GM21390 (cell line): Measurements from ENCODE around the gene SLC26A1.
"Not testable (repeated sequence)": the region's sequence is repeated elsewhere in the genome, so short reads cannot be mapped to it uniquely, and the experiment has no call there.

ENCODE experiments used
- ATAC-seq: cut with Tn5 transposase; IDR thresholded peaks from one replicate; pipeline ENCODE4 v1.9.1; 2021; ENCODE audit not compliant: unreplicated experiment

The SLC26A1 gene

DNA sequence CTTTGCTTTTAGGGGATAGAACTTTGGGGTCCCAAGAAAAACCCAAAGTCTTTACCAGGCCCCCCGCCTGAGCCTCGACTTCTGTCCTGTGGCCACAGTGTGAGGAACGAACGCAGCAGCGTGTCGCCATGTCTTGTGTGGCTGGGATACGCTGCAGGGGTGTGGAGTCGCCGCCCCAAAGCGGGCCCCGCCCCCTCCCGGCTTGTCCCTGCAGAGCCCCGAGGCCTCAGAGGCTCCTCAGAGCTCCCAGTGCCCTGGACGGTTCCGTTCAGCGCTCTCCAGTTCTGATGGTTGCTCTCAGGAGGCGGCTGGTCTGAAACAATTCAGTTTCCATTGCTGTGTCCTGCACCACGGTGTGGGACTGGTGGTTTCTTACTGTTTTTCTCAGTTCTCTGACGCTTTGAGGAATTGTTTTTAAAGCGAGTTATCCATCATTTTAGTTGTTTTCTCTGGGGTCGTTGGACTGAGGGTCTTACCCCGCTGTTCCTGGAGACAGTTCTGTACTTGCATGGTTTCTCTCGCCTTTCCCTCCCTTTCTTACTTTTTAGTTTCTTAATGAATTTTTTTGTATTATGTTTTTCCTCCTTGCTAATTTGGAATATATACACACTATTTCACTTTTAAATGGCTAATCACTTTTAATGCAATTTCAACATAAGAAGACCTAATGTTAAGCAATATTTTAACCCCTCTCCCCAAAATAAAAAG is 7.9 kb downstream of the SLC26A1 start:
- no peak for ATAC-seq

DNA sequence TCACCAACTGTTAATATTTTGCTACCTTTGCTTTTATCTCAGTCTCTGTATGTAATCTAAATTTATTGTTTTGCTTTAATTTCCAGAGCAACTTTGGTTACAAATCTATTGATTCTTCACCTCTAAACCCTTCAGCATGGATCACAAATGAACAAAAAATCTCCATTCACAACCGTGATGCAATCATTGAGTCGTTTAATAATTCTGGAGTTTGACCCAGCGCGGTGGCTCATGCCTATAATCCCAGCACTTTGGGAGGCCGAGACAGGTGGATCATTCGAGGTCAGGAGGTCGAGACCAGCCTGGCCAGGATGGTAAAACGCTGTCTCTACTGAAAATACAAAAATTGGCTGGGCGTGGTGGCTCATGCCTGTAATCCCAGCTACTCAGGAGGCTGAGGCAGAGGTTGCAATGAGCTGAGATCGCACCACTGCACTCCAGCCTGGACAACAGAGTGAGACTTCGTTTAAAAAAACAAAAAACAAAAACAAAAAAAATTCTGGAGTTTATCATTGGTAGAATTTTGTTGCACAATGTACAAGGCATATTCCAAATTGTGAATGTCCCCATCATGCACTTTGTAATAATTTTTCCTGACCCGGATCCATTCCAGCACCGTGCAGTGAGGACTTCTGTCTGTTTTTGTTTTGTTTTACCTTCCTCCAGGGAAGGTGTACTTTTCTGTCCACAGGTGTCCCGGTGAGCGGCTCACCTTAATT is 8.7 kb downstream of the SLC26A1 start:
- ATAC-seq: no peak

DNA sequence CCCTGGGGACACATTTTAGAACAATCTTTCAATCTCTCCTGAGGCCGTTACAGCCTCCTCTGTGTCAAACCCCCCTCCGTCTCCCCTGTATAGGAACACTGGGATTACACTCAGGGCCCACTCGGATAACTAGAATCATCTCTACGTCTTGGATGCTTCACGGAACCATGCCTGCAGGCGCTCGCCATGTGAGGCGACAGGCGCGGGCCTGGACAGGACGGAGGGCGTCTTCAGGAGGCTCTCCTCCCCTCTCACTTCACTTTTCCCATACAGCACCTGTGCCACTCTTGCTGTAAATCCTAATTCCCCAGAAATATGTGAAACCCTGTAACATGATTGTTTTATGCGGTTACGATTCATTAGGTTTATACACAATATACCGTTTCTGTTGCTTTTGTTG is 10.4 kb downstream of the SLC26A1 start:
- ATAC-seq: no peak

DNA sequence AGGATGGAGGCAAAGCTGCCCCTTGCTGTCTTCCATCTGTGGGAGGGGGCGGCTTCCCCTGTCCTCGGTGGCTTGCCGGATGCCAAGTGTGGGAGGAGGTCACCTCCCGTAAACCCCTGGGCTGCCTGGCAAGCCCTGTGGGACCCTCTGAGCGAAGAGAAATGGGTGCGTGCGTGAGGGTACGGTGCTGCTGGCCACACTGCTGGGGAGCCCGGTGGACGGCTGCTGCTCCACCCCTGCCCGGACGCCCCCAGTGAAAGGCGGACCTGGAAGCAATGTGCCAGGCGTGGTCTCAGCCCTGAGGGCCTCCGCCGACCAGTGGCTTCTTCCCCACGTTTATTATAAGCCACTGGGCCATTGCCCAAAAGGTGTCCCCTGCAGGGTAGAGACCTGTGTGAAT is 10.9 kb downstream of the SLC26A1 start:
- no peak for ATAC-seq

DNA sequence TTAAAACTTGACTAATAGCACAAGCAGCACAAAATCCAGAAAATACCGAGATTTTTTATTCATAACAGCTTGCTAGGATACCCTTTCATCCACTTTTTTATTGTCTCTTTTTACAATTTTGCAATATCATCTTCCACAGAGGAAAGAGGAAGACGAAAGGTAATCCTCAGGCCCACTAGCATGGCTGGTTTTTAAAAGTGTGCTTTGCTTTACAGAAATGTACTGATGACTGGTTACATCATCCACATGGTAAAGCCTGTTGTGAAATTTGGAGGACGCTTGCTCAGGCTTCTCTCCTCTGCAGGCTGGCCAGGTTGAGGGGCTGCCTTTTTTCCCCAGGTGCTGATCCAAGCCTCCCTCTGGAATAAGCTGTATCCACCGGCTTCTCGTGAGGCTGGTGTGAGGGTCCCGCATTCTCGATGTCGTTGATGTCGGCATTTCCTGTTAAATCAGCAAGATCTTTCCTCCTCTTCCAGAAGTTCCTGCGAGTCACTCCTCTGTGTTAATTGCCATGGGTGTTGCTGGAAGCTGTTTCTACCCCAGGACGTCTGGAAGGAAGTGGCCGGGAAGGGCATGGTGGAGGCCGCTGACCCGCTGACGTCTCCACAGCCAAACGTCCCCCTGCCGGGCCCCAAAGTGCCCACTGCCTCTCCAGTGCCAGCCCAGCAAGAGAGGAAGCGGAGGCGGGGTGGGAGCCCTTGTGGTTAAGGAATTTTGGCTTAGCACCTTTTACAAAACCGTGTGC is 14.1 kb downstream of the SLC26A1 start:
- ATAC-seq: no peak

DNA sequence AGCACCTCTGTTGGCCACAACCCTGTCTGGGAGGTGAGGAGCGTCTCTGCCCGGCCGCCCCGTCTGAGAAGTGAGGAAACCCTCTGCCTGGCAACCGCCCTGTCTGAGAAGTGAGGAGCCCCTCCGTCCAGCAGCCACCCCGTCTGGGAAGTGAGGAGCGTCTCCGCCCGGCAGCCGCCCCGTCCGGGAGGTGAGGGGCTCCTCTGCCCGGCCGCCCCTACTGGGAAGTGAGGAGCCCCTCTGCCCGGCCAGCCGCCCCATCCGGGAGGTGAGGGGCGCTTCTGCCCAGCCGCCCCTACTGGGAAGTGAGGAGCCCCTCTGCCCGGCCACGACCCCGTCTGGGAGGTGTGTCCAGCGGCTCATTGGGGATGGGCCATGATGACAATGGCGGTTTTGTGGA is 17.2 kb downstream of the SLC26A1 start:
- not testable (repeated sequence) for ATAC-seq

DNA sequence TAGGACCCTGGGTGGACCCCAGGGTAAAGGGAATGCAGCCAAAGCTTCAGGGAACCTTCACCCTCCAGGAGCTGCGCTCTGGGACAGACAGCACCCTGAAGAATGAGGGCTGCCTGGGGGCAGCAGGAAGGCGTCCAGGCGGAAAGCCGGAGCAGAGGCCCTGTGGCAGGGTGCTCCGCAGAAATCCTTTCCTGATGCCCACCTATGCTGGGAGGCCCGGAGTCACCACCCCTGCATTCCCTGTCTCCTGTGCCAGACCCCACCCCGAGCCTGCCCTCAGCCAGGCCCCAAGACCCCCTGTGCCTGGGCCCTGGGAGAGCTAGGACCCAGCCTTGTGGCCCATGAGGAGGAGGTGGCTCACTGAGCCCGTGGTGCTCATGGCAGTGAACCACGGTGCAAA is 18.5 kb downstream of the SLC26A1 start:
- no peak for ATAC-seq

DNA sequence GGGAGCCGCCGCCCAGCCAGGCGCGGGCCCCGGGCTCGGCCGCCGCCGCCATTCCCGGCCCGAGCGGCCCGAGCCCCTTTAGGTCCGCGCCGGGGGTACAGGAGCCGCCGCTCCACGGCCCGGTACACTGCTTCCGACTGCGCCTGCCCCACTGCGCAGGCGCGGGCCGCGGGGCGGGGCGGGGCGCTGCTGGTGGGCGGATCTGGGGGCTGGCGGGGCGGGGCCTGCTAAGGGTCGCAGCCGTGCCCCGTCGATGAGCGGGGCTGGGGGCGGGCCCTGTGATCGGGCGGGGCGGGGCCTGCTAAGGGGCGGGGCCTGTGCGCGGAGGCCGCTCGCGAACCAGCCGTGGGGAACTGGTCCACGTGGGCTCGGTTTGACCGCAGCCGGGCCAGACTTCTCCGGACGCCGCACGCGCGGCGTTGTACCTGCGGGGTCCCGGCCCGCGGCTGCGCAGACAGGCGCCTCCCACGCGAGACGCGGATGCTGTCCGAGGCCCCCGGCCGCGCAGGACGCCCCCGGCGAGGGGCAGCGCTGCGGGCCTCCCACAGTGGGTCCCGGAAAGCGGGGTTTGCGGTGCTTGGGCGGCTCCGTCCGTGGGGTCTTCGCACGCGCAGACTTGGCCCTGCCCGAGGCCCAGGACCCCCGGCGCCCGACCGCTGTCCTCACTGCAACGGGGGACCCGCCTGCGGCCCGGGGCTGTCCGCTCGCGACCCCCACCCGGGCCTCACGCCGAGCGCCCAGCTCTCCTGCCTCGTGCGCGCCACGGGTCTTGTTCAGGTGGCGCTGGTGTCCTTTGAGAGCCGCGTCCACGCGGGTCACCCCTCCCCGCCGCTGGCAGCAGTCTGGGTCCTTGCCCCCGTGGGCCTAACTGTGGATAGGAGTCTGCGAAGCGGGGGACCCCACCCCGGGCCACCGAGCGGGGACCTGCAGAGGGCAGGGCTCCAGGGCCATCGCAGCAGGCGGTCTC is 19.5 kb downstream of the SLC26A1 start, which contains the start of gene DGKQ:
TSS of gene DGKQ (minus strand) at position 139 of the 967 bp plus-strand sequence. CDS start at position 52, 87 bp downstream.
- peak; percentile 68 for ATAC-seq

DNA sequence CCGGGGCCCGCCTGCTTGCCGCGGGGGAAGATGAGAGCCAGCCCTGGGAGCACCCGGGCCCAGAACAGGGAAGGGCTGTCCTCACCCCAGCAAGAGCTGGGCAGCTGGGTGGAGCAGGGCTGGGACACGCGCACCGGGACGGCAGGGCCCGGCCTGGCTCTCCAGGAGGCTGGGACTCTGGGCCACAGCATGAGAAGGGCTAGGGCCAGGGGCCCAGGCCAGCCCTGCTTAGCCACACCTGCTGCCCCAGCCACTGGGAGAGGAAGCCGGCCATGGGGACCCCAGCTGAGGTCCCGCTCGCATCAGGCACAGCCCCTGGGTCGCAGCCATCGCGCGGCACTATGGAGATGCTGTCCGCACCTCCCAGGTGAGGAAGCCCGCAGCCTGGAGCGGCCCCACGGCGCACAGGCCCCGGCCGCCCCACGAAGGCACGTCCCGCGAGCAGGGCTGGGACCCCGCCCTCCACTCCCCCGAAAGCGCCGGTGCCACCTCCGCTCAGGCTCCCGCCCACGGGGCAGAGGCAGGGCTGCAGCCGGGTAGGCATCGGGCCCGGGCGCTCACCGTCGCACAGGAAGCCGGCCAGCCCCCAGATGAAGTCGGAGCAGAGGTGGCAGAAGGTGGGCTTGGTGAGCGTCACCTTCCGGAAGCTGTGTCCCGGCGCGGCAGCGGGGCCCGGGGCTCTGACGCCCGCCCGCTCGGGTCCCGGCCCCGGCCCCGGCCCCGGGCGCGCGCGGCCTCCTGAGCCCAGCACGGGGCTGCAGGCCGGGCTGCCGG is 20.4 kb downstream of the SLC26A1 start:
- peak; percentile 41 for ATAC-seq

DNA sequence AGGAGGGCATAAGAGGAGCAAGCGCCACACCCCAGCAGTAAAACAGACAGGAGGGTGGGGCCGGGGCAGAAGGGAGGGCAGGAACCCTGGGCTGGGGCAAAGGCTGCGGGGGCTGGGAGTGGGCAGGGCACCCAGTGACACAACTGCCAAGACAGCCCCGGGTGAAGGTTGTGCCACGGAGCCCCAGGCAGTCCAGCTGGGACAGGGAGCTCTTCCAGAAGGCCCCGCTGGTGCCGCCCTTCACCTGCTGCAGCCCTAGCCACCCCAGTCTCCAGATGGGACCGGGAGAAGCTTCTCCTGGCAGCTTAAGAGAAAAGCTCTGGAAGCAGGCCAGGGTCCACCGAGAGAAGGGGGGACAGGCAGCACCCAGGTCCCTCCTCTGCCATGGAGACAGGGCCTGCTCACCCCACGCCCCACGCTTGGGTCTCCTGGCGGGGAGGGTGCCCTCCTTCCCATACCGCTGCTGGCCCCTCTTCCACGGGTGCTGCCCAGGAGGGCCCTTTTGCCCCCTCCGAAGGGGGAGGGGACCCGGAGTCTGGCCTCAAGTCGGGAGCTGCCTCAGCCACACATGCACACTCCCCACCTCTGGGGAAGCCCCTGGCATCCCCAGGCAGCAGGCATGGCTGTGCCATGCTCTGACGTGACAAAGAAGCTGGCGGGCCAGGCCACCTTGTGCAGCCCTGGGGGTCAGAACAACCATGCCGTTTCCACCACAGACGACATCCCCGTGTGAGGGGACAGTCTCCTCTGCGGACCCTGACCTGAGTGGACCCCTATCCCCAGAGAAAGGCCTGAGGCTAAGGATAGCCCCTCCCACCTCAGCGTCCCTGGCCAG is 21.3 kb downstream of the SLC26A1 start:
- ATAC-seq: no peak

DNA sequence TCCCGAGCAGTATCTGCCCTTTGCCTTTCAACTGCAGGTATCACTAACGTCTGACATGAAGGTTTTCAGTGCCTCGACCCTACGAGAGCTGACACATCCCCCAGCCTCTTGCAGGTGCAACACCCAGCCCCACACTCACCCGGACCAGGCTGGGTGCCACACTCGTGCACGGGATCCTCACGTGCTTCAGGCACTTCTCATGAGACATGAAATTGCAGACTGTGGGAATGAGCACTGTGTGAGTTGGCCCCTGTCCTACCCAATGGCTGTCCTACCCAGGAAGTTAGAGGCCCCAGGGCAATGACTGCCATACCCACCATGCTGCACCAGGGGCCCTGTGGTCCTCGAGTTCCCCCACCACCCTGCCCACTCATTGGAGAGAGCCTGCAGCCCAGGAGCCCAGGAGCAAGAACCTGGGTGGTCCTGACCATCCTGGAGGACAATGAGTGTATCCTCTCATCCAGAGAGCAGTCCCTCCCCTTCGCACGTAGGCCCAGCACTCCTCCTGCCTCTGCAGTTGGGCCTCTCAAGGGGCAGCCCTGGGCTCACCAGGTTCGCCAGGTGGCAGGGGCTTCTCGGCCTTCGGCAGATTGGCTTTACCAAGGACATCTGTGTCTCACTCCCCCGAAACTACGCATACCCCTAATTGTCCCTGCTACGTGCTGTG is 22.2 kb downstream of the SLC26A1 start:
- no peak for ATAC-seq

DNA sequence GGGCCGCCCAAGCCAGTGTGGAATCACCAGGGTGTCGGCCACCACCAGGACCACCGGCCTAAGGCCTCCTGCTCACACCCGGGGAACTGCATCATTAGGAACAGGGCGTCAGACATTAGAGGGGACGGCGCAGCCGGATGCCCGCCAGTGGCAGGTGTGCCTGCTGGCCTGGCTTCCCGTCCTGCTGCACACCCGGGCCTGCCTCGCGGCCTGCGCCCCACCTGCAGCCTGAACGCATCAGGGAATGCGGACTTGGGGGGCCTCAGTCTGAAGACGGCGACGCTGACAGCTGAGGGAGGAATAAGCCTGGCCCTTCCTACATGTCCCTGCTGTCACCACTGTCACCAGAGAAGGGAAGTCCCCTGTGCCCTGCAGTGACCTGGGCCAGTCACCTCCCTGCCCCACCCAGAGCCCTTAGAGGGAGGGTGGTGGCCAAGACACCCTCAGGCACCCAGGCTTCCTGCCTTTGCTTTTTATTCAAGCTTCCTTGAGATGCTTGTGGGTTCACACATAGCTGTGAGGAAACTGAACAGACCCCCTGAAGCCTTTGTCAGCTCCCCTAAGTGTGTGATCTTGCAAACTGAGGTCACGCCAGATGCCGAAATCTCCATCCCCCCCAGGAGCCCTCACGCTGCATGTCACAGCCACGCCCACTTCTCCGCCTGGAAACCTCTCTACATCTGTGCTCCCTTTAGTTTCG is 23.0 kb downstream of the SLC26A1 start:
- no peak for ATAC-seq

DNA sequence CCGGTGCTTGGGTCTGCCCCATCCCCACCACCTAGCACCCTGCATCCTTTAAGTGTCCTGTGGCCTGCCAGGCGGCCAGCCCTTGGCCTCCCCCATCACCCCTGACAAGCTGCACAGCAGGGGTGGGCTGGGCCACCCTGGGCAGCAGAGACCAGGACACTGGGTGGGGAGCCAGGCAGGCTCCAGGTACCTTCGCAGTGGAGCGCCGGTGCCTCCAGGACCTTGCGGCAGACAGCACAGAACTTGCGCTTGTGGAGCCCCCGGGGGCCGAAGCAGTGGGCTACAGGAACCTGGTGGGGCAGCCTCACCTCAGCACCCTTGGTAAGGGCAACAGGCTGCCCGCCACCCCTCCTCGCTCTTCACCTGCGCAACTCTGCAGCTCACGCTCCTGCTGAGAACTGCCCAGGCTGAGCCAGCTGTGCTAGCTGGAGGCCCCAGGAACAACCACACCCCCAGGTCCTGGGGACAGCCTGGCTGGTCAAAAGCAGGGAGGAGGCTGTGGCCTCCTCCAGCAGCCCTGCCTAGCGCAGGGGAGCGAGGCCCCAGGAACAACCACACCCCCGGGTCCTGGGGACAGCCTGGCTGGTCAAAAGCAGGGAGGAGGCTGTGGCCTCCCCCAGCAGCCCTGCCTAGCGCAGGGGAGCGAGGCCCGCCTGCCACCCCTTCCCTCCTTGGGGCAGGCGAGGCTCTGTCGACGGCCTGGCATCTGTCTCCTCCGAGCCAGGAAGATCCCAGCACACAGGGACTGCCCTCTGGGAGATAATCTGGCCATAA is 24.4 kb downstream of the SLC26A1 start:
- ATAC-seq: no peak

DNA sequence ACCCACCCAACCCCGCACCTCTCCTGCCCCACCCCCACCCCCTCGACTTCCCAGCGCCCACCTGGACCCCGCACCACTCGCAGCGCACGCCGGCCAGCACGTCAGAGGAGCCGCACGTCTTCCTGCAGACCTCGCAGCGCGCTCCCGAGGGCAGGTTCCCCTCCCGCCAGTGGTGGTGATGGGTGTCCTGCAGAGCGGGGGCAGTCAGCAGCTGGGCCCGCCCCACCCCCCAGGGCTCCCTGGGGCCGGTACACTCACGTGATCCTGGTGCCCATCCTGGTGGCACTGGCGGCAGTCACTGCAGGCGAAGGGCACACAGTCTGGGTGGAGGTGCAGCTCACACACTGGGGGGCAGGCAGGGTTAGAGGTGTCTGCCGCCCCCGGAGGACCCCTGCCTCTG is 25.0 kb downstream of the SLC26A1 start:
- ATAC-seq: no peak

DNA sequence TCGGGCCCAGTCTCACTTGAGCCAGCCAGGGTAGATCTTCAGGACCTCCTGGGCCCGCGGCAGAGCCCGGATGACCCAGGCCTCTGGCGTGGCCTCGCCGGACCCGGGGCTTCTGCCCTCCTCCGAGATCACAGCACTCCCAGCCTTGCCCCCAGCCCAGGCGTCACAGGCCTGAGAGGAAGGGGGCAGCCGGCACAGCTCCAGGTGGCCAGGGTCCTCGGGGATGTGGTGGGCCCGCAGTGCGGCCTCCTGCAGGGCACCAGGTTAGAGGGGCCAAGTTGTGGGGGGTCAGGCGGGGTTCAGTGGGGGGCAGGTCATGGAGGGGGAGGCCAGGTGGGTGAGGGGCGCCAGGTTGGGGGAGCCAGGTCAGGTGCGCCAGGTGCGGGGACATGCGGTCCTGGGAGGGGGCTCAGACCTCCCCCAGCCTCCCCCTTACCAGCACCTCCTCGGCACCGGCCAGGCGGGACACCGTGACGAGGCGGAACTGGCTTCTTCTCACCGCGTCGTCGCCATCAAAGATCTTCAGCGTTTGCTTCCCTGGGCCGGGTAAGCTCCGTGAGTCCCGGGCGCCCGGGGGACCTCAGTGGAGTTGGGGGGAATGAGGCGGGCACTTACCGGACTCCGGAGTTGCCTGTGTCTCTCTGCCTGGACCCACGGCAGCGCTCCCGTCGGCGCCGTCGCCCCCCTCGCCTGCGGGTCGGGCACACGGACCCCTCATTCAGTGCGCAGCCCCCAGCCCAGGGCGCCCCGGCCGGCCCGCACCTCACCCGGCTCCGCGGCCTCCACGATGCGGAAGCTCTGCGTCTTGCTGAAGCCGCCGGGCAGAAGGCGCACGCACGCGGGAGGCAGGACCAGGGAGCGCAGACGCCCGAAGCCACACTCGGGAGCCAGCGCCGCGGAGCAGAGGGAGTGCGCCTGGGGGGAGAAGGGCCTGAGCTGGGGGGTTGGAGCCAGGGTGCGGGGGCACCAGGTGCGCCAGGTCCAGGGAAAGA is 25.8 kb downstream of the SLC26A1 start:
- no peak for ATAC-seq
